DND-41 (cell line): Measurements from ENCODE around the gene COL13A1.

Experiments used
- CTCF ChIP-seq: IDR thresholded peaks from 2 replicates; pipeline ENCODE4 v1.5.1; 2012; ENCODE audit warnings: borderline replicate concordance, low read length, moderate library complexity, mild to moderate bottlenecking; ENCODE audit not compliant: poor library complexity, severe bottlenecking; ENCODE audit errors: extremely low read depth
- EZH2 ChIP-seq: IDR thresholded peaks from 3 replicates; pipeline ENCODE4 v1.6.1; 2012; ENCODE audit warnings: borderline replicate concordance, low read depth, mild to moderate bottlenecking, moderate library complexity, low read length, inconsistent platforms; ENCODE audit not compliant: severe bottlenecking

DNA sequence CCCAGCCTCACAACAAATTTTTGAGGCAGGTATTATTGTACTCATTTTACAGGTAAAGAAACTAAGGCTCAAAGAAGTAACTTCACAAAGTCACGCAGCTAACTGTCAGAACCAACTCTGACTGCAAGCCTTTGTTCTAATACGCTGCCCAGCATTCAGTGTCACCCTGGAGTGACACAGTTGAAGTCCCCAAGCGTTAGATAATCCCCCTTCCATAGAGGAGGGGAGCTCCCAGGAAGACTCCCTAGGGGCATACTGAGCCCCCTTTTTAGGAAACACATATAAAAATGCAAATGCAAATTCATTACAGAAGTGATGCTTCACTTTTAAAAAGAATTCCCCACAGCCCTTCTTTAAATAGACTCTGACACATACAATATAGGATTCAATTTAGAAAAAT, 150.0 kb downstream of the COL13A1 start:
- TF ChIP-seq CTCF (no peak), EZH2 (no peak)
